Mucosa of gallbladder (tissue), 1 donor: ENCODE data around the gene SLC25A33. TPM values are rescaled to one million over a fixed set of nuclear protein-coding genes. Genes with fewer than 3 reads are reported as not detected.

Source experiments
- DNase-seq: peaks from one replicate; pipeline ENCODE4 v3.0.0-alpha.2; 2020; ENCODE audit warnings: low spot score
- total RNA-seq: library from RNA; stranded (reverse); gene quantifications from one replicate; pipeline ENCODE4 v1.2.1, GENCODE V29; 2021
- donor health status: DM: no; HTN: no; CAD: no.

The SLC25A33 gene
- total RNA-seq, 1 donor from 2014 or later, result 4.5 TPM

DNA sequence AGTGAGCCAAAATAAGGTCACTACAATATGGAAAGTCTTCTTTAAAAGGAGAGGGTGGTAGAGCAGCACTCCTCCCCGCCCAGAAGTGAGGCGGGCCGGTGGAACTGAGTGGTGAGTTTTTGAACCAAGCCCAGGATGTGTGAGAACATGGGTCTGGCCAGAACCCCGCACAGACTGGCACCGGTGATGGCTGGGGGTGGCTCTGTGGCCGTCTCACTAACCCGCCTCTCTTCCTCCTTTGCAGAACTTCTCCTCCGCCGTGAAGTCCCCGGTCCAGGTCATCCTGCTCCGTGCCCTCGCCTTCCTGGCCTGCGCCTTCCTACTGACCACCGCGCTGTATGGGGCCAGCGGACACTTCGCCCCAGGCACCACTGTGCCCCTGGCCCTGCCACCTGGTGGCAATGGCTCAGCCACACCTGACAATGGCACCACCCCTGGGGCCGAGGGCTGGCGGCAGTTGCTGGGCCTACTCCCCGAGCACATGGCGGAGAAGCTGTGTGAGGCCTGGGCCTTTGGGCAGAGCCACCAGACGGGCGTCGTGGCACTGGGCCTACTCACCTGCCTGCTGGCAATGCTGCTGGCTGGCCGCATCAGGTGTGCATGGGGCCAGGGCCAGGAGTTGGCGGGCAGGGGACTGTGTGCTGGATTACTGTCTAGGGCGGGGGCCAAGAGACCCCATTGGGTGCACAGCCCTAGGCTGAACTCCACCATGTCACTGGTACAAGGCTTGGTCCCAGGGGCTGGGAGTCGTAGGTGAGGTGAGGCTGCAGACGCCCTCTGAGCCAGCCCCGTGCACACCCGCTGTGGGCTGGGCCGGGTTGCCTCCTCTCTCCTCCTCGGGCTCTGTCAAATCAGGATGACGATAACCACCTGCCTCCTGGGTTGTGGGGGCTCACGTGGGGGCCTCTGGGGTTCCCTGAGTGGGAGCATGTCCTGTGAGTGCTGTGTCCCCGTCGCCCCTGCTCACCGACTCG is 61.9 kb downstream of the SLC25A33 start:
- no peak for DNase-seq

DNA sequence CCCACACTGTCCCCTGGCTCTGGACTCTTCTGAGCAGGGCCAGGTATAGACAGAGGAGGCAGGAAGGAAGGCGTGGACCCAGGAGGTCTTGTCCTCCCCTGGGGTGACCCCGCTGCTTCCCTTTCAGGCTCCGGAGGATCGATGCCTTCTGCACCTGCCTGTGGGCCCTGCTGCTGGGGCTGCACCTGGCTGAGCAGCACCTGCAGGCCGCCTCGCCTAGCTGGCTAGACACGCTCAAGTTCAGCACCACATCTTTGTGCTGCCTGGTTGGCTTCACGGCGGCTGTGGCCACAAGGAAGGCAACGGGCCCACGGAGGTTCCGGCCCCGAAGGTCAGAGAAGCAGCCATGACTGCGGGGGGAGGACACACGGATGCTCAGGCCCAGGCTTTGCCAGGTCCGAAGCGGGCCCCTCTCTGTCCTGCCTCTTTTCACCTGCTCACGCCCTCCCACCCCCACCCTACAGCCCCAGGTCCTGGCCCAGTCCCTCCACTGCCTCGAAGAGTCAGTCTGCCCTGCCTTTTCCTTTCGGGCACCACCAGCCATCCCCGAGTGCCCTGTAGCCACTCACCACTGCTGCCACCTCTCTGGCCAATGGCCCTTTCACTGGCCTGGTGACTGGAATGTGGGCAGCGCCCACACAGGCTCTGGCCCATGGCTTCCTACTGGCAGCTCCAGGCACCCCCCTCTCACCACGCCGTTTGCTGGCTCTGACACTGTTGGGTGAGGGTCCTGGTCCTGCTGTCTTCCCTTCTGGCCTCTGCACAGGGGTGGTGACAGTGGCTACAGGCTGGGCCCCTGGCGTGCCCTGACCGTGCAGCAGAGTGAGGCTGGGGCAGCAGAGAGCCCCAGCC is 62.9 kb downstream of the SLC25A33 start:
- no peak for DNase-seq

DNA sequence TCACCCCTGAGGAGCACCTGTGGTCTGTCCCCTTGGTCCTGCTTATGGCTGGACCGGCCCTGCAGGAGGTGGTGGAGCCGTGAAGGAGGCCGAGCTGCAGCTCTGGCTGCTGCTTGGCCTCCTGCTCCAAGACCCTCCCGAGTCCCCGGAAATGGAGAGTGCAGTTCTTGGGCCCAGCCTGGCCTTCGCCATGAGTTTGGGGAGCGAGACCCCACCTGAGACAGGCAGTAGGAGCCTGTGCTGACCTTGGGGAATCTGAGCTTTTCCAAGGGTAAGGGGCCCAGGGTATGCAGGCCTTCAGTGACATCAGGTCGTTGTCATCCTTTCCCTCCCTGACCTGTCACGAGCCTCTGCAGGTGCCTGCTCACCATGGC is 63.5 kb downstream of the SLC25A33 start:
- no peak for DNase-seq

DNA sequence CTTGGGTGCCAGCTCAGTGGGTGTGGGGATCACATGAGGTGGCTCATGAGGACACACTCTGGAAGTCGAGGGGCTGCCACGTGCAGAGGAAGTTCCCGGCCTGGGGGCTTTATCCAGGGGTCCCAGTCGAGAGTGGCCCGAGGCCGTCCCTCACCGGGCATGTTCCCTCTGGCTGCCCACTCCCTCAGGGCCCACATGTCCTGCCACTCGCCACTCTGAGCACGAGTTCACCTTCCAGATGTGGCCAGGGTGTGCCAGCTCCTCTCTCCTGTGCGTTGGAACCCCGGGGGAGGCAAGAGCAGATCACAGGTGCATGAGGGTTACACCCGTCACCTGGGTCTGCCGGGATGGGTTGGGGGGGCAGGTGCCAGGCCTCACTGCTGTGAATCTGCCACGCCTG is 64.0 kb downstream of the SLC25A33 start:
- DNase-seq, result no peak

DNA sequence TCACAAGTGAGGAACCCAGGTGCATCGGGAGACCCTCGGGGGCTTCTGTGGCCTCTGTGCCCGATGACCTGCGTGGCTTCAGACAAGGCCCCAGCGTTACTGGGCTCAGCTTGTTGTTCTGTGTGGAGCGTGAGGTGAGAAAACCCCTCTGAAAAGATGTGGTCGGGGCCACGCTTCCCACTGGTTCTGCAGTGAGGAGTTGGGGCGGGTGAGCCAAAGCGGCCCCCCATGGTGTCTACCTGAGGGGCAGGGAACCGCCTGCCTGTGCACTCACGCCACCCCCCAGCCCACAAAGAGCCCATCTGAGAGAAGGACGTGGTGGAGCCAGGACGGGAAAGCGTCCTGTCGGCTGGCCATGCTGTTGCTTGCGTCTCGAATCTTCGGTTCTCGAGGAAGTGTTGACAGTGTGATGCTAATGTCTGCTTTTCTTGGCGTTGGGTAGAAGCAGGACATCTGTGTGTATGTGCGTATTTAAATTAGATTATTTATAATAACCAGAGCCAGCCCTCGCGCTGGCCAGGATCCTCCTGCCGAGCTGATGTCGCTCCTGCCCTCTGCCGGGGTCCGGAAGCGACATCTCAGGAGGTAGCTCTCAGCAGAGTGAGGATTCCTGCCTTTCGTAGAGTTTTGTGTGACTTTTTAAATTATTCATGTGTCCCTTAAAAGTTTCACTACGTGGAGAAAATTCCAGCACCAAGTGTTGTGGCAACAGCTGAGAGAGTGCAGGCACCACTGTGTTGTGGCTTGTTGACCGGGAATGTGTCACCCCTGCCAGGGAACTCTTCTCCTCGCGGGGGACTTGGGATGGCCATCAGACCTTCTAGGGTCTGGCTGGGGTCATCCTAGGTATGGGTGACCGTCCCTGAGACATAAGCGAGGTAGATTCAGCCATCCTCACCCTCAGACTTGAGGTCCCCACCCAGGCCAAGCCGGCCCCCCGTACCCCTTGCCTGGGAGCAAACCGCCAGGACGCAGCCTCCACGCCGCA is 64.8 kb downstream of the SLC25A33 start:
- DNase-seq, result no peak

DNA sequence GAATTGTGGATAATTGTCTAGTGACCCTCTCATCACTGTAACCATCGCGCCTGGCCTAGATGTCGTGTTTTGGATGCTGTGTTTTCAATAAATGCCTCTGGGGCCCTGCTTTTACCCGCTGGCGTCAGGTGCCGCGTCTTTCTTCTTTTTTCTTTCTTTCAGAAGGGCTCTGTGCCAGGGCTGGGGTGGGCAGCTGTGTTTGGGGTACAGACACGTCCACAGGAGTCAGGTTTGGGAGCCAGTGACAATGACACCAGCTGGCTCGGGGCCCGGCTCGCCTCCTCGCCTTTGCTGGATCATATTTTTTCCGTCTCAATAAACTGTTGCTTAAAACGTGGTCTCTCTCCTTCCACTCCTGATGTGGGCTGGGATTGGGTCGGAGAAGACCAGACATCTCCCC is 65.6 kb downstream of the SLC25A33 start:
- DNase-seq, result no peak

DNA sequence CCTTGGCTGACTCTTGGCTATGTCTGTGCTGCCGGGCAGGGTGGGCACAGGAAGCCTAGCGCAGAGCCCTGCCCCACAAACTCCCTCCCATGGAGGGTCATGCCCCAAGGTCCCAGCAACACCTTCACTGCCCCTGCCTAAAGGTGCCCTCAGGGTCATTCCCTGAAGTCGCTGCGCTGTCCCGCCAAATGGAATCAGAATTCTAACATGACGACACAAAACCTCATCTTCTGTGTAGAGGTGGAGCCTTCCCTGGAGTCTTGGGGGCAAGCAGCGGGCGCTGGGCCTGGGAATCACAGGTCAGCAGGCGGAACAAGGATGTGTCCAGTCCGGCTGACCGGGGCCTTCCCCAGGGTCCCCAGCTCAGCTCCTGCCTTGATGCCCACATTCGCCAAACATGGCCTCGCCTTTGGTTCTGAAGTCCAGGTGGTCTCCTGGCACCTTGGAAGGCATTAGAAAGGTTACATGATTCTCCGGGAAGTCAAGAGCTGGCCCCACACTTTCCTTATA is 66.7 kb downstream of the SLC25A33 start:
- DNase-seq, result no peak

DNA sequence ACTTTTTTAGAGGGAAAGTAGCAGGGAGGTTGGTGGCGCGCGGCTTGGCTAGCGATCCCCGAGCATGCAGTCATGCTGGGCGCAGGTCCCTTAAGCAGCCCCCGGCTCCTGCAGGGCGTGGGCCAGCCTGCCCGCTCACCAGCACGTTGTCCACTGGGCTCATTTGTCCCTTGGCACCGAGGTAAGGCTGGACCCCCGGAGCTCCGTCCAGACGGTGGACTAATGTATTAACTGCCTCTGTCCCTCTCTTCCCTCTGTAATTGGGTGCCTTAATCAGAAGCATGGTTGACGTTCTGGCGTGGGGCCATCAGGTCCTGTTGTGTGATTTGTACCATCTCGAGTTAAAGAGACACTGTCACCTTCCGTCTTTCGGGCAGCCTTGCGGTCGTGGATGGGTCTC is 67.2 kb downstream of the SLC25A33 start:
- no peak for DNase-seq

DNA sequence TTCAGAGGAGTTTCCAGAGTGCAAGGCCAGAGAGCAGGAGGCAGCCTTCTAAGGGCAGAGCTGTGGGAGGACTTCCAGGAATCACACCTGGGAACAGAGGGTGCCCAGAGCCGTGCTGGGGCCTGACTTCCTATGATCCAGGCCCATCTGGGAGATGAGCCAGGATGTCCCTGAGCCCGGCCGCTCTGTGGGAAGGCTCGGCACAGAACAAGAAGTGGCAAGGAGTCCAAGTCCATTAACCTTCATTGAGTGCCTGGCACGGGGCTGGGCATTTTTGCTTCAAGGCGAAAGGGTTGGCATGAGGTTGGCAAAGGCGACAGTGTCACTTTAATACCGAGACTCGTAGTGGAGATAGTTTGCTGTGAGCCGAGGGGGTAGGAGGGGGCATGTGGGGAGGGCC is 67.7 kb downstream of the SLC25A33 start:
- no peak for DNase-seq

DNA sequence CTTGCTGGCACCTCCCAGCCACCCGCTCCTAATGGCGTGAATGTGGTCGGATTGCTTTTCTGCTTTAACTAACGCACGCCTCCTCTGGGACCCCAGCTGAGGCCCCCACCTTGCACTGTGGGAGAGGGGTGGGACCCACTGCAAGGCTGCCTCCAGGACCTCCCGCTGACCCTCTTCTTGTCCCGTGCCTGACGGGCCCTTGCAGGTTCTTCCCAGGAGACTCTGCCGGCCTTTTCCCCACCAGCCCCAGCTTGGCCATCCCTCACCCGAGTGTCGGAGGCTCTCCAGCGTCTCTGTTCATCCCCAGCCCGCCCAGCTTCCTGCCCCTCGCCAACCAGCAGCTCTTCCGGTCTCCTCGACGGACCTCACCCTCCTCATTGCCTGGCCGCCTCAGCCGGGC is 68.1 kb downstream of the SLC25A33 start:
- no peak for DNase-seq

DNA sequence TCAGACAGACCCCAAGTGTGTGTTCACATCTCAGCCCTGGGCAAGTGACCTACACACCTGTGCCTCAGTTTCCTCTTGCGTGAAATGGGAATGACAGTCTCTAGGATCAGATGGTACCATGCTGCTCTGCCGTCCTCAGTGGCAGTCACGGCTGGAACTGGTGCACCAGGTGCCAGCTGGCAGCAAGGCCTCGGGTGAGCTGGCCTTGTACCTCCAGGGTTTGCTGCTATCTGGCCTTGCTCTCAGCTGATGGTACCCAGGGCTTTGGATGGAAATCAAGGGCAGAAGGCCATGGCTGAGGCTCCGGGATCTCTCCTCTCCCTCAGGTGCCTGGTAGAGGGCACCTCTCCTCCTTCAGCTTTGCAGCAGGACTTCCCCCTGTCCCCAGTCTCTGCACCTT is 70.7 kb downstream of the SLC25A33 start:
- DNase-seq, result no peak

DNA sequence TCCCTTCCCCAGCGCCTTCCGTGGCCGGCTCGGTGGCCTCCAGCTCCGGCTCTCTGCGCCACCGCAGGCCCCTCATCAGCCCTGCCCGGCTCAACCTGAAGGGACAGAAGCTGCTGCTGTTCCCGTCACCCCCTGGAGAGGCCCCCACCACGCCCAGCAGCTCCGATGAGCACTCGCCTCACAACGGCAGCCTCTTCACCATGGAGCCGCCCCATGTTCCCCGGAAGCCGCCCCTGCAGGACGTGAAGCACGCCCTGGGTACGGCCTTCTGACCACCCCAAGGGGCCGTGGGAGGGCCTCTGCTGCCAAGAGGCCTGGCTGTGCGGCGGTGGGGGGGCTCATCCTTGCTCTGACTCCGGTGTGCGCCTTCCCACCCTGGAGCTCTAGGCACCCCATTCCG is 71.3 kb downstream of the SLC25A33 start:
- DNase-seq, result no peak

DNA sequence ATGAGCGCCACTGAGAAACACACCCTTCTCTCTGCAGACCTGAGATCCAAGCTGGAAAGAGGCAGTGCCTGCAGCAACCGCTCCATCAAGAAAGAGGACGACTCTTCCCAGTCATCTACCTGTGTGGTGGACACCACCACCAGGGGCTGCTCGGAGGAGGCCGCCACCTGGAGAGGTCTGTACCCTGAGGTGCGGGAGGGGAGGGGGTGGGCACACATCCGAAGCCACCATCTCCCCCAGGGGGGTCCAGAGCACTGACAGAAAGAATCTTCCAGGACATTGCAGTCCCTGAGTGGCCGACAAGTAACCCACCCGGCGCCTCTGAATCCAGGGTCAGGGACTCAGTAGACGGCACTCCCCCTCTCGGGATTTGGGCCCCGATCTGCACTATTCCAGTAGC is 72.5 kb downstream of the SLC25A33 start:
- DNase-seq, result no peak

DNA sequence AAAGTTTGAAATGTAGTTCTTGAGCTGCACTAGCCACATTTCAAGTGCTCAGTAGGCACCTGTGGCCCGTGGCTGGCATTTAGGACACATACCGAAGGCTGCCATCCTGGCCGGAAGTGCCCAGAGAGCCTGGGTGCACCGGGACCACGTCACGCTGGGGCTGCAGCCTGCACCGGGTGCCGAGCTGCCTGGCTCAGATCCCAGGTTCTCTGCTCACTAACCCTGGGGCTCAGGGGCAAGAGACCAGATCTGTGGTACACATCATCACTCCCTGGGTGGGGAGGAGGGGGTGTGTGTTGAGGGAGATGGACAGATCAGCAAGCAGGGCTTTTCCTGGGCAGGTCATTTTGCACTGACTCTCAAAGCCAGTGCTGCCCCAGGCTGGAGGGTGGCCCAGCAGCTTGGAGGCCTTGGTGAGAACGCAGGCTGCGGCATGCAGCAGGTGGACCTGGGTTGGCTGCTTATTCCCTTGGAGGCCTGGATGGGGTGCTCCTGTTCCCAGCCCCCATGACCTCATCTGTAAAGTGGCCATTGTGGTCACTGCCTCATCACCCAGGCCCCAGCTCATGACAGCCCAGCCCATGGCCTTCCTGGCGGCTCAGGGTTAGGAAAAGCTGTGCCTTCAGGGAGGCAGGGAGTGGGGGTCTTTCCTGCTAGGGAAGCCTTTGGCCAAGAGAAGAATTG is 73.0 kb downstream of the SLC25A33 start:
- DNase-seq, result no peak

DNA sequence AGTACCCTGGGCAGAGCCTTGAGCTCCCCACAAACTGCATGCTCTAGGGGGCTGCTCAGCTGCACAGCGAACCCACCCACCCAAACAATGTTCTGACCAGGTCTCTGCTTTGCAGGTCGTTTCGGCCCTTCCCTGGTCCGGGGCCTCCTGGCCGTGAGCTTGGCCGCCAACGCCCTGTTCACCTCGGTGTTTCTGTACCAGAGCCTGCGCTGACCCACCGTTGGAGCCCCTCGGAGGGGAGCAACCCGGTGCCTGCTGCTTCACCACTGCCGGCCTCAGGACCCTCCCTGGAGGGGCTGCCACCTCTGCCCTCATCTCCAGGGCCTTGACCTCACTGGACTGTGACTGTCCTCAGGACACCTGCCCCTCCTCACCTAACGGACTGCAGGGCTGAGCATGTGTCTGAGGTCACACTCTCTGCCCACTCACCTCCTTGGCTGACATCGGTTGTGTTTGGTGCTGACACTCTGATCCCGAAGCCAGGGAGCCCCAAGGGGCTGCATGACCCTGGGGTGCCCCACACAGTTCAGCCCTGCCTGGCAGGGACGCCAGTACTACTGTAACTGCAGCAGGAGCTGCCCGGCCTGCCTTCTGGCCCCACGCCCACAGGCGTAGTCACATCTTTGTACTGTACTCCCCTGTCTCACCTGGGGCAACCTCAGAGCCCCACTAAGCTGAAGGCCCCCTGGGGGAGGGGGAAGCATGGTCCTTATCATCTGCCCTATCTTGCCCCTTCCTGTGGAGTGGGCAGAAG is 73.8 kb downstream of the SLC25A33 start:
- DNase-seq, result no peak

DNA sequence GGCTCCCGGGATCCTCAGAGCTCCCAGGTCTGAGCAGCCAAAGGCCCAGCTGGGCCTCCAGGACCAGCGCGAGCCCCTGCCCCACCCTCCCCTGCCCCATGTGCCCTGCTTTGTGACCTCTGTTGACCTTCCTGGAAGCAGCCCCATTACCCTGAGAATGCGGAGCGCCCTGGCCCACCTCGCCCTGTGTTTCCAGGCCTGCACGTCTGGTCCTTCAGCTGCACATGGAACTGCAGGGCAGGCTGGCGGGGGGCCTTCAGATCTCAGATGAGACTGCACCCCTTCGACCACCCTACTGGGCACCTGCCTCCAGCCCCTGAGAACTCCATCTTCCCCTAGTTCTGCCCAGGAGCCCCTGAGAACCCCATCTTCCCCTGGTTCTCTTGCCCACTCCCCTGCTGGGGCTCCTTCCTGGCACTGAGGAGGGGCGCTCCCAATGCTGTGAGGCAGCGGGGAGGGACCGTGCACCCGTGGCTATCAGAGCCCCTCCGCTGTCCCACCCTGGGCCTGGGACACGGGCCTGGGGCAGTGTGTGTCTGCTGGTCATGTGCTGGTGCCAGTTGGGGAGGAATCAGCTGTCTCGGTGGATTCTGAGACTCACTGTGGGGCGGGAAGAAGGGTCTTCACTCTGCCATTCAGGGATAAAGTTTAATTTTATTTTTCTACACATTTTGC is 74.5 kb downstream of the SLC25A33 start:
- DNase-seq, result no peak

DNA sequence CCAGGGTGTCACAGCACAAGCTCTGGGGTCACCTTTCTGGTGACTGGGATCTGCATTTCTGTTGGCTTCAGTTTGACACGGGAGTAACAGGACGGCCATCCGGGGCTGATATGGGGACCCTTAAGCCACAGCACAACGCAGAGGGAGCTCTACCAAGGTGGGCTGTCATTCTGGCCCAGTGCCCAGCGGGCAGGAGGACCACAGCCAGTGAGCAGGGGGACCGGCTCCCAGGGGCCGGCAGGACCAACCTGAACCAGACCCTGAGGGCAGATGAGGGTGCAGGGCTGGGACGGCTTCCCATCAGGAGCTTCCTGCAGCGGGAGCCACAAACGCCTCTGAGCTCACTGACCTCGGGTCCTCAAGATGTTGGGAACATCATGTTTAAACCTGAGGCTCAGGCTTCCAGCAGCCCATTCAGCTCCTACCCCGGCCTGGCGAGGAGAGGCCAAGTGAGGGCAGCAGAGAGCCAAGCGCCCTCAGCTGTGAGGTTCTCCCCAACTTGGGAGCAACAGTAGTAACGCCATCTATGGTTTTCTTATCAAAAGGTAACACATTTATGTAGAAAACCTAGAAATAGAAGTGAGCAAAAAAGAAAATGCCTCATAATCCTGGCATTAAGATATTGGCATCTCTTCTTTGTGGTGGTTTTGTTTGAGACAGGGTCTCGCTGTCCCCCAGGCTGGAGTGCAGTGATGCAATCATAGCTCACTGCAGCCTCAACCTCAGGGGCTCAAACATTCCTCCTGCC is 76.2 kb downstream of the SLC25A33 start:
- DNase-seq, result no peak

DNA sequence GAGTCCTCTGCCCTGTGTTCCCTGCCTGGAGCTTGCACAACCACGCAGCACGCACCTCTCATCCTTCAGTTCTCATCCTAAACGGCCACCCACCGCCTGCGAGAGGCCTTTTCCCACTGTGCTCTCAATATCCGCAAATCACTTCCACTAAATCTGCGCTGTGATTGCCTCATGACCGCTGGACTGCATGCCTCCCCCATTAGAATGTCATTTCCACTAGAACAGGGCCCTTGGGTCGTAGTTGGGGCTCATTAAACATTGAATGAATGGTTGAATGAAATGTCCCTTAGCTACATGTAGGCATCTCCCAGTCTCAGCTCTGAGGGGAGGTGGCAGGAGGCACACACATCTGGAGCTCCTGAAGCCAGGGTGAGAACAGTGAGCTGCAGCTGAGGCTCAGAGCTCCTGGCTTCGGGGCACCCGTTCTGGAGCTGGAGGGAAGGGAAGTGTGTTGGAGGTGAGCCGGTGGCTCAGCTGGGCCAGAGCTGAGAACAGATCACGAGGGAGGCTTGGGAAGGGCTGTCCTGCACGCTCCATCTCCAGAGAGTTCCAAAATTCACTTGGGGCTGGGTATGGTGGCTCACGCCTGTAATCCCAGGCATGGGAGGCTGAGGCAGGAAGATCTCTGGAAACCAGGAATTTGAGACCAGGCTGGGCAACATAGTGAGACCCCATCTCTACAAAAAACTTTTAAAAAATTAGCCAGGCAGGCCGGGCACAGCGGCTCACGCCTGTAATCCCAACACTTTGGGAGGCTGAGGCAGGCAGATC is 79.8 kb downstream of the SLC25A33 start:
- no peak for DNase-seq
